Lower leg skin (tissue), 3 donors: ENCODE measurements around the gene MXRA7.

ENCODE experiments used
- CTCF ChIP-seq, 3 donors: fragments of 450-650 bp; IDR thresholded peaks; one replicate each; pipeline ENCODE4 v1.5.1; 2016; ENCODE audit warnings: antibody characterized with exemption in 3 of 3, mild to moderate bottlenecking in 3 of 3, moderate library complexity in 2 of 3
- POLR2A ChIP-seq, 2 donors: fragments of 450-650 bp; IDR thresholded peaks; one replicate each; pipeline ENCODE4 v1.6.1; 2016 to 2017; ENCODE audit warnings: antibody characterized with exemption in 2 of 2, mild to moderate bottlenecking in 1 of 2, moderate library complexity in 1 of 2

- TF ChIP-seq CTCF (IDR thresholded peaks at IDR 0.05) = no peak
- TF ChIP-seq POLR2A (IDR thresholded peaks at IDR 0.05) = no peak
Measured at GRCh38 chr17:76744747-76745146, 34.0 kb upstream of the MXRA7 start.
